Measurements from ENCODE around the gene PLCB1. TPM values are rescaled to one million over a fixed set of nuclear protein-coding genes. Genes with fewer than 3 reads are reported as not detected.

PLCB1 gene
- total and polyA plus RNA-seq, 2 experiments from 2014 or later, result 14.9 to 20.7 TPM

- Histone ChIP-seq H3K4me1 (ENCODE audit: insufficient read depth) (peaks cover 4% of the 10 kb centered on the region), H4K20me1 (replicated peaks; ENCODE audit: insufficient read depth) (peaks cover 4% of the 10 kb centered on the region; the same call in 1 of the 2 replicates), H3K9me2 (ENCODE audit: insufficient read depth) (no peaks in the 10 kb centered on the region), H3K4me3 (no peak overlapping the region), H3K27ac (ENCODE audit: low read depth) (no peak overlapping the region), H3K79me2 (replicated peaks; ENCODE audit: insufficient read depth) (no peaks in the 10 kb centered on the region), H3K36me3 (ENCODE audit: insufficient read depth) (no peaks in the 10 kb centered on the region), H3K27me3 (ENCODE audit: insufficient read depth) (no peaks in the 10 kb centered on the region), H3K4me2 (no peak overlapping the region), H3F3A (replicated peaks; ENCODE audit: low read depth) (no peaks in the 10 kb centered on the region), H2AFZ (no peak overlapping the region)
- TF ChIP-seq REST (IDR thresholded peaks at IDR 0.05; ENCODE audit: unreplicated experiment) (no peak), CTCF (conservative IDR thresholded peaks at IDR 0.05; ENCODE audit: low read depth in 2 of 2) (no peak), EZH2 (IDR thresholded peaks at IDR 0.05; ENCODE audit: low read depth, unreplicated experiment) (no peak), NANOG (IDR thresholded peaks at IDR 0.05; ENCODE audit: borderline replicate concordance) (no peak), POLR2AphosphoS5 (IDR thresholded peaks at IDR 0.05; ENCODE audit: low read depth) (no peak), ZNF331 (CRISPR knock-in tag; IDR thresholded peaks at IDR 0.05; ENCODE audit: low read depth) (no peak), STAT1 (IDR thresholded peaks at IDR 0.05; ENCODE audit: unreplicated experiment) (no peak)
- ATAC-seq, result no peak
- no peaks in the 10 kb centered on the region for H3K27me3 Mint-ChIP-seq (ENCODE audit: insufficient read depth, low read depth, poor library complexity)
- DNase-seq (ENCODE audit: low spot score), result no peak
- peaks cover 5% of the 10 kb centered on the region for H3K4me1 Mint-ChIP-seq
- no peak overlapping the region for H3K27ac Mint-ChIP-seq
- no peaks in the 10 kb centered on the region for H3K36me3 Mint-ChIP-seq (ENCODE audit: low read depth)
- no peak overlapping the region for H3K4me3 Mint-ChIP-seq
- H3K9me3 Mint-ChIP-seq, result no peaks in the 10 kb centered on the region
Measured at GRCh38 chr20:8438748-8439147, 306.7 kb downstream of the PLCB1 start.

GRCh38 chr20:8443464-8444072 is 311.5 kb downstream of the PLCB1 start:
- H3K4me1 ChIP-seq (ENCODE audit: insufficient read depth), result no peaks in the 10 kb centered on the region
- DNase-seq (ENCODE audit: low spot score), result peak; percentile 57

More at GRCh38 chr20:8443464-8444072, 311.5 kb downstream of the PLCB1 start:
- H3K9me3 Mint-ChIP-seq, result no peaks in the 10 kb centered on the region
- H3K4me3 ChIP-seq, result no peak overlapping the region
- H2AFZ ChIP-seq, result no peak overlapping the region
- no peak overlapping the region for H3K27ac ChIP-seq (ENCODE audit: low read depth)
- TF ChIP-seq NANOG (IDR thresholded peaks at IDR 0.05; ENCODE audit: borderline replicate concordance) (no peak), CTCF (conservative IDR thresholded peaks at IDR 0.05; ENCODE audit: low read depth in 2 of 2) (peak; percentile 65 to 71)
- no peaks in the 10 kb centered on the region for H3K79me2 ChIP-seq (replicated peaks; ENCODE audit: insufficient read depth)
- no peaks in the 10 kb centered on the region for H3K36me3 ChIP-seq (ENCODE audit: insufficient read depth)
- H4K20me1 ChIP-seq (replicated peaks; ENCODE audit: insufficient read depth), result no peaks in the 10 kb centered on the region
- H3K4me1 Mint-ChIP-seq, result peaks cover 5% of the 10 kb centered on the region; the same call in 2 of the 3 replicates
- no peaks in the 10 kb centered on the region for H3F3A ChIP-seq (replicated peaks; ENCODE audit: low read depth)
- no peaks in the 10 kb centered on the region for H3K9me2 ChIP-seq (ENCODE audit: insufficient read depth)
- peak; percentile 68 for ATAC-seq
- H3K4me3 Mint-ChIP-seq, result no peak overlapping the region
- no peaks in the 10 kb centered on the region for H3K27me3 Mint-ChIP-seq (ENCODE audit: insufficient read depth, low read depth, poor library complexity)
- H3K36me3 Mint-ChIP-seq (ENCODE audit: low read depth), result no peaks in the 10 kb centered on the region
- no peaks in the 10 kb centered on the region for H3K27me3 ChIP-seq (ENCODE audit: insufficient read depth)
- no peak overlapping the region for H3K4me2 ChIP-seq
- H3K27ac Mint-ChIP-seq, result no peak overlapping the region
